ENCODE measurements around the gene TWNK. TPM values are rescaled to one million over a fixed set of nuclear protein-coding genes. Genes with fewer than 3 reads are reported as not detected.
A peak's percentile ranks its signal among the peaks of the same experiment; 100 is the strongest.

The TWNK gene
- total and polyA plus RNA-seq, 2 of the 4 experiments (the other 2 are of a cell fraction): 7.7 to 8.8 TPM

GRCh38 chr10:101032637-101033224, 45.4 kb downstream of the TWNK start (continued):
- 0 out of 2 replicates have a peak, but pooled peaks have one; percentile 14 for TF ChIP-seq MAFK (IDR thresholded peaks at IDR 0.05; ENCODE audit: low read depth, low read length)
- TF ChIP-seq SMC3 (IDR thresholded peaks at IDR 0.05; ENCODE audit: low read depth, low read length): no peak
- no peak for TF ChIP-seq CHD1 (IDR thresholded peaks at IDR 0.05; ENCODE audit: low read depth, low read length)
- no peak for TF ChIP-seq USF2 (IDR thresholded peaks at IDR 0.05; ENCODE audit: low read depth, low read length)
- no peak for TF ChIP-seq RAD21 (IDR thresholded peaks at IDR 0.05; ENCODE audit: low read length)
- TF ChIP-seq FOS (IDR thresholded peaks at IDR 0.05; ENCODE audit: low read depth, low read length): peak; percentile 65
